HG03066 (cell line): Measurements from ENCODE around the gene DGCR6L.
"Not testable (repeated sequence)": the region's sequence is repeated elsewhere in the genome, so short reads cannot be mapped to it uniquely, and the experiment has no call there.

Experiments
- ATAC-seq: cut with Tn5 transposase; IDR thresholded peaks from one replicate; pipeline ENCODE4 v1.9.1; 2021; ENCODE audit warnings: low read depth; ENCODE audit not compliant: unreplicated experiment

Gene DGCR6L

DNA sequence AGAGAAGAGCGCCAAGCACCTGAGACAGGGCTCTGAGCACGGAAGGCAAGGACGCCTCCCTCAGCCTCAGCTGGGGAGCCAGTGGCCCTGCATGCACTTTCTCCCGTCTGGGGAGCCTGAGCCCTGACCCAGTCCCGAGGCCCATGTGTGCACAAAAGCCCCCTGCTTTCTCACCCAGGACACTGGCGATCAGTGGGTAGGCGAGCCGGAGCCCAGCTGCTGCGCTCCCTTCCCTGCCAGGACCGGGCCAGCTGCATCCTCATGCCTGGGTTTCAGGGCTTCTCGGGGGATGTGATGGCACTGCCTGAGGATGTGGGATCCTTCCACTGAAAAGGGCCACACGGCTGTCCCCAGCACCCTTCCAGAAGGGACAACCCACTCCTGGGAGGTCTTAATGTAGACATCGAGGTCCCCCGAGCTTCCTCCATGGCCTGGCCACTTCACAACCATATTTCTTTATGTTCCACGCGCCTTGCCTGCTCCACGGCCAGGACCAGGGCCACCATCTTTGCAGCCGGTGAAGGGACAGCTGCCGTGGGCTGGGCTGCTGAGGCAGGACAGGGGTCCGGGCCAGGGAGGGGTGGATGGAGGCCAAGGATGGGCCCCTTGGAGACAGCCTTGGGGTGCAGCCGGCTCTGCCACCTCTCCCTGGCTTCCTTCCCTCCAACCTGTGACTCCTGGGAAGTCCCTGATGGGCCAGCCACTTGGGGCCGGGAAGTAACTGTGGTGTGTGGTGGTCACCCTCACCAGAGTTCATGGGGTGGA is 41.0 kb downstream of the DGCR6L start:
- ATAC-seq: not testable (repeated sequence)

DNA sequence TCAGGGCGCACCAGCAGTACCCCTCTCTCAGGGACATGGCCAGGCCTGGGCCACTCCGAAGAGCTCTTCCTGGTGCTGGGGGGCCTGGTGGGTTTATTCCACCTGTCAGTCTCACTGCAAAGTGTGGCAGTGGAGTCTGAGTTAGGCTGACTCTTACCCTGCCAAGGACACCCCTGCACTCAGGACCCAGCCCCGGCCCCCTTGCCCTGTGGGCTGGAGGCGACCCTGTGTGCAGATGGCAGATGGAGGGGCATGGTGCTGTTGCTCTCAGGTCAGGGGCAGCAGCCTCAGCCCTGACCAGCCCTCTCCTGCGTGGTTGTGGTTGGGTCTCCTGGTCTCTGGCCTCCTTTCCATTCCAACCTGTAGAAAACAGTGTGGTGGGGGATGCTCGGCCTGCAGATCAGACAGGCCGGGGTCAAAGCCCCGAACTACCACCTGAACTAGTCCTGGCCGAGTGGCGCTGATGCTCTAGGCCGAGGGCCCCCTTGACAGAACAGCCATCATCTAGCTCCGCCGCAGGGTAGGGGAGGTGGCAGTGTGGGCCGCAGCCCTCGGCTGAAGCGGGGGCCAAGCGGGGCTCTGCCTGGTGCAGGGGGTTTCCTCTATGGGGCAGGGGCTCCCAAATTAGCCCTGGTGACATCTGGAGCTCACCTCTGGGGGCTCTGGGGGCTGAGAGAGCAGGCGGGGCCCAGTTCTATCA is 41.8 kb downstream of the DGCR6L start:
- ATAC-seq: not testable (repeated sequence)

DNA sequence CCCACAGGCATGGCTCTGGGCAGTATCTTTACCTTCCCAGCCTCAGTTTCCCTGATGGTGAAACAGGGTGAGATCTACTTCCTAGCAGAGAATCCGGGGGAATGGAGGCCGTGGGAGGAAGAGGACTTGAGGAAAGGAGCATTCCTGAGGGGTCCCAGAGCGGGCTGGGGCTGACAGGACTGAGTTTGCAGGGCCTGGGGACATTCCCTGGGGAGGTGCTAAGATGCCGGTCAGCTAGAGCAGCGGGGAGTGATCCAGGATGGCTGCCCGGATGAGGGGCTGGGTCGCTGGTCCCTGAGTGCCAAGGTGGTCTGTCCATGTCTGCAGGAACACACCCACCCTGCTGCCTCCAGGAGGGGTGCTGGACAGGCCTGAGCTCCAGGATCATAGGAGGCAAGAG is 43.4 kb downstream of the DGCR6L start:
- ATAC-seq: no peak

DNA sequence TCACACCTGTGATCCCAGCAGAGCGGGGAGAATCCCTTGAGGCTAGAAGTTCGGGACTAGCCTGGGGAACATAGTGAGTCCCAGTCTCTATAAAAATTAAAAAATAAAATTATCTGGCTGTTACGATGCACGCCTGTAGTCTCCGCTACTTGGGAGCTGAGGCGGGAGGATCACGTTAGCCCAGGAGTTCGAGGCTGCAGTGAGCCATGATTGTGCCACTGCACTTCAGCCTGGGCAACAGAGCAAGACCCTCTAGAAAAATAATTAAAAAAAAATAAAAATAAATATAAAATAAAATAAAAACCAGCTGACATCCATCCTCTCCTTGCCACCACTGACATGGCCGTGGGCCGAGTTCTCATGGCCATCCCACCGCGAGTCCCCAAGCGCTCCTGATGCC is 44.0 kb downstream of the DGCR6L start:
- no peak for ATAC-seq

DNA sequence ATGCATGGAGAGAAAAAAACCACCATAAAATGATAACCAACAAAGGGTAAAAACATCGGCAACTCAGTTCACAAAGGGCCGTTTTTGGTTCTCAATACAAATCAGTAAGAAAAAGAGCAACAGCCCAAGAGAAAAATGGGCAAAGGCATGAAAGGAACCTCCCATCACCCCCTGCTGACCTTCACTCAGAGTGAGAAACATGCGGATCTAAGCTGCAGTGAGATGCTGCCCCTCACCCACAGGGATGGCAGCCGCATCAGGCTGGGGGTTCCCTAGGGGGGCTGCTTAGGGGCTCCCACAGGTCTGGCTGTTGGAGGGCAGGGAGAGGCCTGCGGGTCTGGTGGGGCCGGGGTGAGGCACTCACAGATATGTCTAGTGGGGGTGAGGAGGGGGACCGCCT is 44.5 kb downstream of the DGCR6L start:
- not testable (repeated sequence) for ATAC-seq

DNA sequence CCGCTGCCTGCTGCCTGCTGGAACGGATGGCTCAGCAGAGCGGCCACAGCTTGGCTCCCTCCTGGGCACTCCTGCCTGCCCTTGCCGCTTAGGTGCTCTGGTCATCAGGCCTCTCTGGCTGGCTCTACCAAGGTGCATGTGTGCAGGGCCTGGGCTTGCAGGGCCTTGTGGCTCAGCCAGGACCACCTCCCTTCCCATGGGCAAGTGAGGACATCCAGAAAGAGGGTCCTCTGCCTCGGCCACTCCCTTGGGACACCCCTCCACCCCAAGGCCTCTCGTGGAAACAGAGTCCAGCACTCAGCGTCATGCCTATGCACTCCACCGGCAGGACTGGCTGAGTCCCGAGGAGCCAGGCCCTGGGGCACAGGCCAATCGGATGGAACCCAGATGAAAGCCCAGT is 45.5 kb downstream of the DGCR6L start:
- ATAC-seq: not testable (repeated sequence)

DNA sequence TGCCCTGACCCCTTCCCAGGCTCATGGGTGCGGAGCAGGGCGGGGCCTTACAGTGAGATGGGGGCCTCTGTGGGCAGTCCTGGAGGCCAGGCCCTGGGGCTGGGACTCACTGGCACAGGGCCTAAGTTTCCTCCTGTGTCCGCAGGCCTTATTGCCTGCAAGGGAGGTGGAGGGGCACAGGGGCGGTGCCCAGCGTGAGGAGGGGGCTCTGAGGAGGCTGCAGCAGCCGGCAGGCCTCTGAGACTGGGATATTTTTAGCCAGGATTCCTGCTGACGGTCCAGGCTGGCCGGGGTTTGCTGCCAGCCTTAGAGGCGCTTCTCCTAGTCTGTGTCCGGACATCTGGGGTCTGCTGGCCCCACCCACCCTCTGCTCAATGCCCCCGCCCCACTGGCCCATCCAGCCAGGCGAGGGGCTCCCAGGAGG is 46.1 kb downstream of the DGCR6L start:
- ATAC-seq: no peak

DNA sequence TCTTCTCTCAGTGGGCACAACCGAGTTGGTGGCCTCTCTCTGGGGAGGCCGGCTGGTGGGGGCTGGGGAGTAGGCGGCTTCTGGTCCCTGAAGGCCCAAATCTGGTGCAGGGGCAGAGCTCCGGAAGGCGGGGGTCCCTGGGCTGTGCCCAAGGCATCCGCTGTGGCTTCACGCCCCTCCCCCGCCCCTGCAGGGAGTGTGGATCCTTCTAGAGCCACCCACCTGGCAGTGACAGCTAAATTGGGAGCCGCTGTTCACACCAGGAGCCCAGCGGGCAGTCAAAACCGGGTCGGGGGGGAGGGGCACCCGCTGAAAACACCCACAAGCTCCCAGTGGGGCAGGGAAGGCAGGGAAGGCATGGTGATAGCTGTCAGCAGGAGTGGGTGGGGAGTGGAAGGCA is 47.2 kb downstream of the DGCR6L start:
- ATAC-seq: no peak

DNA sequence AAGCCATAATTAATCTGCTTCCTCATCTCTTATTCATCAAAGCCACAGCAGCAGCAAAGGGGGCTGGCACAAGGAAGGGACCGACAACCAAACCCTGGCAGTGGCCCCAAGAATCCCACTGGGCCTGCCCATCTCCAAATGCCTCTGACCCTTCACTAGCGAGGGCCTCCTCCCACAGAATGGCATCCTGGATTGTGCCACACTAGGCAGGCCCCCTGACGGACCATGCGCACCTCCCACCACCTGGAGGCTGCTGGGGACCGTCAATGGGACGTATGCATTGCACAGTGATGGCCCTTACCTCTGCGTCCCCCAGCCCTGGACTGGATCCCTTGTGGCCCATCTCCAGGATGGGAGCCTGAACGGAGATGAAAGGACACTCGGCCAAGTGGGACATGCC is 47.7 kb downstream of the DGCR6L start:
- no peak for ATAC-seq

DNA sequence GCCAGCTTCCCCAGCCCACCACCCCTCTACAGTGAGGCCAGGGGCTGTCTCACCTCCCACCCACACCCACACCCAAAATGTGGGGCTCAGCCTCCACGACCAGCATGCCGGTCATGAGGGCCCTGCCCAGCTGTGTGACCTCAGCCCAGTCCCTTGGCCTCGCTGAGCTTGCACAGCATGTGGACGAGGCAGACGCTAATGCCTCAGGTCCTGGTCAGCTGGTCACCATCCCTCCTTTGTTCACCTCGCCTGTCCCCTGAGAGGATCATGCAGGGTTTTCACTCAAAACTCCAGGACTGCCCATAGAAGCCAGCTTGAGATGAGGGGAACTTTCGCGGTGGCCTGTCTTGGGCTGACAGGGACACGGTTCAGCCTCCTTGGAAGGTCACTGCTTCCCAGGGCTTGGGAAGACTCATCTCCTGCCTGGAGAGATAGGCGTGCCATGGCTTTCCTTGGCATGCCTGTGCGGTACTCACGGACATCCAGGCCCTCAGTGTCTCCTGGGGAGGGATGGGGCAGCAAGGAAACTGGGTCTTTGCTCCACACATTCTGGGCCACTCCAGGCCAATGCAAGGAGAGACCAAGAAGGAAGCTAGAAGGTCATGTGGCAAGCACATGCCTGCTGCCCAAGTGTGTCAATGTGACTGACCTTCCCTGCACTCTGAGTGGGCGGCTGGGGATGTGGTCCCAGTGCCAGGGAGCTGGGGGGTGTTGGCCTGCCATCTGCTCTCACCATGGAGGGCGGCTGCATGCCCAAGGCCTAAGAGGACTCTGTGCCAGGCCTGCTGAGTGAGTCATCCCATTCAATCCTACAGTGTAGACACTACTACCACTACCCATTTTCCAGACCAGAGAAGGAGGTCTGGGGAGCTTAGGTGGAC is 48.5 kb downstream of the DGCR6L start:
- ATAC-seq: no peak

DNA sequence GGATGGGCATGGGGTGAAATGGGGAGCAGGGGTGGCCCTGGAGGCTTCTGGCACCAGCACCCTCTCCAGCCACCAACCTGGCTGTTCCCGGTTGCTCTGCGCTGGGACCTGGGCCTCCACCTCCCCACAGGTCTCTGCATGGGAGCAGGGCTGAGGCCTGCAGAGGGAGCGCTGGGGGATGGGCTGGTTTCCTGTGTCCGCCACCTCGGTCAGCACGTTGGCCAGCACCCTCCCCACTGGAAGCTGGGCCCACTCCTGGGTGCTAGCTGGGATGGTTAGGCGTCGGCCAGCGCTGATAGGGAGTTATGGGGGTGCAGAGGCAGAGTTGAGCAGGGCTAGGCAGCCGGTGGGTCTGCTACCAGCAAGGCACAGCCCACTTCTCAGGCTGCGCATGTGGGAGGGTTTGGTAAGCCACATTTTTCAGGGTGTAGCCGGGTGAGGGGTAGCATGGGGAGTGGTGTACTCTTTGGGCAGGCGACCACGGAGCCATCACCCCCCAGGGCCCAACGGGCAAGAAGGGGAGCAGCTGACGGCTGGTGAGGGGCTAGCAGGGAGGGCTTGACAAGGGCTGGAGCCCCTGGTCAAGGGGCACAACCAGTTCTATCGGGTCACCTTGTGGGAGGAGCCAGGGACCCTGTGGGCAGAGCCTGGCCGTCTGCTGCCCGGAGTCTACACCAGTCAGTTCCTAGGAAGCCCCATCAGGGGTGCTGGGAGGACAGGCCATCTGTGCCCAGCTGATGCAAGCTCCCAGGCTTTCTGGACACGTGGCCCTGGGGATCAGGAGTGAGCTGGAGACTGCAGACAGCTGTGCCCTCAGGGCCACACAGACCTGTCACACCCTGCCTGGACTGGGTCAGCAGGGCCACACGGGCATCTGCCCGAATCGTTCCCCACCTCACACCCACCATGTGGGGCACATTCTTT is 49.4 kb downstream of the DGCR6L start:
- not testable (repeated sequence) for ATAC-seq

DNA sequence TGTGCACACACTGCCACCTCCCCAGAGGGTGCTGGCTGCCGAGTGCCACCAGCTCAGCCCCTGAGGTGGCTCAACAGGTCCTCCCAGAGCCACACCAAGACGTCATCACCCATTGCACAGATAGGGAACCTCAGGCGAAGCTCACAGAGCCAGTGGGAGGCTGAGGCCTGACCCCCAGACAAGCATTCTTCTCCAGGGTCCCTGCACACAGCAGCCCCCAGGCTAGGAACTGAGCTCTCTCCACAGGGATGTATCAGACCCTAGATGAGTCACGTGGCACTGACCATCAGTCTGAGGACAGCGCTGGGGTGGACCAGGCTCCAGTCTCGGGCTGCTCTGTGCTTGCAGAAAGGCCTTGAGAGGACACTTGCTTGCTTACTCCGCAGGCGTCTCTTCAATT is 50.2 kb downstream of the DGCR6L start:
- not testable (repeated sequence) for ATAC-seq

DNA sequence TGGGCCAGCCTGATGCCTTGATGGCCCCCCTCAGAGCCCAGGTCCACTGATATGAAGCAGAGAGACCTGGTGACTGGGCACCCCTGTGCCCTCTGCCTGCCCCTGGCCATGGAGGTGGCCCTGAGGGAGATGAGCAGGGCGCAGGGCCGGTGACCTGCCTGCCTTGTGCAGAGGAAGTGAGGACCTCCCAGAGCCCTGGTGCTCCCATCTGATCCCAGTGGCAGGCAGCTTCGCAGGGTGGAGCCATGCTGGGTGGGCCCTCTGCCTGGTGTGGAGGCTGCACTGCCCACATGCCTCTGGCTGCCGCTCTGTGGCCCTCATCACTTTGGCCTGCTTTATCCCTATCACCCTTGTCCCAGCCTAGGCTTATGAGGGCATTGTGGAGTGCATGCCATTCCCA is 50.7 kb downstream of the DGCR6L start:
- ATAC-seq: not testable (repeated sequence)

DNA sequence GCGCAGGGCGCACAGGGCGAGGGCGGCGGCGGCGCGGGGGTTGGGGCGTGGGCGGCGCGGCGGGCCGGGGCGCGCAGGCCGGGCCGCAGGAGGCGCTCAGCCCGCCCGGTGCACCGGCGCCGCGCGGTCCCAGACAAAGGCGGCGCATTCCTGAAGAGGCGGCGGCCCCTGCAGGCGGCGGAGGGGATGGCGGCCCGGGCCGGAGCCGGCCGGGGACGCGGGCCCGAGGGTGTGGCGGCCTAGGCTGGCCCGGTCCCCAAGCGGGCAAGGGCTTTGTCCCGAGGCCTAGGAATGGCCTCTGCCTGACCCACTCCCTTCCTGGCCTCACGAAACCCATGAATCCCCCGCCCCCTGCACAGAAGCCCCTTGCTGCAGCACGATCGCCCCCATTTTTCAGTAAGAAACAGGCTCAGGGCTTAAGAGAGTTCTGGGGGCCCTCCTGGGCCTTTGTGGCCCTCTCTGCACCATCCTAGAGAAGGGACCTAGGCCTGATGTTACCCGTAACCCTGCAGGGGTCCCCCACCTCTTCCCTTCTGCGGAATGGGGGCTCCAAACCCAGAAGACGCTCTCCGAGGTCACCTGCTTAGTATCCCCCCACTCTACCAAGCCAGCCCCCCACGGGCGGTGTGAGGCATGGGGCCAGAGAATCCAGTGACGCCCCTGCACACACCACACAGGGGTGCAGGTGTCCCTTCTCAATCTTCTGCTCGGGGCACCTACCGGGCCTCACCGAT is 51.4 kb downstream of the DGCR6L start, which contains the start of gene RTN4R:
RTN4R (minus strand) TSS at position 40 of the 734 bp plus-strand sequence. CDS start 226 bp downstream, outside the sequence.
- ATAC-seq: no peak

DNA sequence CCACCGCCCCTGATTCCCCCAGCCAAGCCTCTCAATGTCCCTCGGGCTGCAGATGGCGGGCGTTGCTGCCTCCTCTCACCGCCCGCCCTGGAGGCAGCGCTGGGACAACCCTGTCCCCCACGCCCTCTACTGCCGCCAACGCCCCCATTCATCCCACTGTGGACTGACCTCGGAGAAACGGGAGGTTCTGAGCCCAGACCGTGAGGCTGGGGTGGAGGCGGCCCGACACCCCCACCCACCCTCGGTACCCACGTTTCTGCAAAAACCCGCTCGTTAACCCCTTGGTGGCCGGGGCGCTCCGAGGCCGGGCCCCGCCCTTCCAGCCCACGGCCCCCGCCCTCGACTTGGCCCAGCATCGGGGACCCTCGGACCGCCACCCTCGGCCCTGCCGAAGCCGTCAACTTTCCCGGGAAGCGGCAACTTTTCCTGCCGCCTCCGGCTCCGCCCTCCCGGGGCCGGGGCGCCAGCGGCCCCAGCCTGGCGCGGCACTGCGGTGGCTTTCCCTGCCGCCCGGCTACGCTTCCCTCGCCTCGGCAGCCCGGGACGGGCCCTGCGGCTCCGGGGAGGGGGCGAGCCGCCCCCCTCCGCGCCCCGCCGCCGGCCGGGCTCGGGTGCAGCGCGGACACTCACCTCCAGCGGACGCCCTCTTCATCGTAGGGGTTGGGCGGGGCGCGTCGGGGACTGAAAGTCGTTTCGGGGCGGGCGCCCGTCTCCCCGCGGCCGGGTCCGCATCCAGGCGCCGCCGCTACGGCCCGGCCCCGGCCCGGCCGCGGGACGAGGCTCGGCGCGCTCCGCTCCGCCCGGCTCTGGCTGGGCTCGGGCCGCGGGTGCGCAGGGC is 52.2 kb downstream of the DGCR6L start:
- ATAC-seq: no peak

DNA sequence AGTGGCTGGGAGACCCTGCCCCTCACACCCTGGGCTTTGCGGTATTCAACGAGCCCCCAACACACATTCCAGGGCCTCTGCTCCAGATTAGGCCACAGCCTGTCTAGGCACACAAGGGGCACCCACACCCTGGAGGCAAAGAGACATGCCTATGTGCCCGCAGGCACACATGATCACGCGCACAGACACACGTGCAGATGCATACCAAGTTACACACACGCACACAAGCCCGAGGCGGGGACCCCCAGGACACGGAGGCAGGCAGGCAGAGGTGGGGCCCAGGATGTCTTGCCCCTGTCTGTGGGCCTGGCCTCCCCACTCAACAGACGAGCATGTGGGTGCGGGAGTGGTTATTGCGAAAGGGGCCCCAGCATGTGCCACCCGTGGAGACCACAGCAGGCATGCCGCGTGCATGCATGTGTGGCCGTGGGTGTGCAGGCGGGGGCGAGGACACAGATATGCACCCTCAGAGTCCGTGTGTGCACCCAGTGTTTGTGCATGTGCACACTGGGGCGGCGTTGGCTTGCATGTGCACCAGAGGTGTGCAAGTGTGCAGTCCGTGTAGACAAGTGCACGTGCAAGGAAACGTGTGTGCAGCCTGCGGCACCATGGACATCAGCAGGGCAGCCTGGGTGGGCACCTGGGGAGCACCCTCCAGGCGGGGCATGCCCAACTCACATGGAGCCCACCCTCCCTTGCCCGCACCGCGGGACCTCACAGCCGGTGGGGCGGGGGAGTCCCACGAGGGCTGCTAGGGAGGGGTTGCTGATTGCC is 53.0 kb downstream of the DGCR6L start:
- not testable (repeated sequence) for ATAC-seq

DNA sequence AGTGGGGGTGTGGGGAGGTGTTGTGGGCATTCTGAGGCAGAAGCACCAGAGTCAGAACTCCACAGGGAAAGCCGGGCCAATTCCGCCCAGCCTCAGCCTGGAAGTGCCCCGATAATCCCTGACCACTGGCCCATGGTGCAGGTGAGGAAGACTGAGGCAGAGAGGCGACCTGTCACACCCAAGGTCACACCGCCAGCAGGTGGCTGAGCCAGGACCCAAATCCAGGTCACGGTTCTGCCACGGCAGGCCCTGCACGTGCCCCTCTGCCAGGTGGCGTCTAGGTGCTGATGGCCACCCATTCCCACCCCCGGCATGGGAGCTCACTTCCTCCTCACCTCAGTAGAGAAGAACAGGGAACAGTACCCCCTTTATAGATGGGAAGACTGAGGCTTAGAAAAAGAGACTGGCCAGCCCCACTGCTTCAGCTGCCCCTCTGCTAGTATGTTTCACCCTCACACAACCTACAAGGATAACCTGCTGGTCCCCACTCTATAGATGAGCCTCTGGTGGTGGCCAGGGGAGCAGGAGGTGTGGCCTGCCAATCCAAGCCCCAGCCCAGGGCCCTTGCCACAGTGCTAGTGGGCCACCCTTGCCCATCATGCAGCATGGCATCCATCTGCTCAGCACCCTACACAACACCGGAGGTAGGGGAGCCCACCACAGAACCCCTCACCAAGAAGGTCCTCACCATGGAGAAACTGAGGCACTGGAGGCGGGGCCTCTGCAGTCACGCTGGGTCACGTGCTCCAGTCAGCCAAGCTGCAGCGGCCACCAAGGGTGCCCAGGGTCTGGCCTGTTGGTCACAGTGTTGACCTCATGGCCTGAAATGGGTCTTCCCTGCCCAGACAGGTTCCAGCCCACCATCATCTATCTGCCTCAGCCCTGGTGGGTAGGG is 53.8 kb downstream of the DGCR6L start:
- not testable (repeated sequence) for ATAC-seq
